ENCODE results near the gene RALGPS1.

Gene RALGPS1

DNA sequence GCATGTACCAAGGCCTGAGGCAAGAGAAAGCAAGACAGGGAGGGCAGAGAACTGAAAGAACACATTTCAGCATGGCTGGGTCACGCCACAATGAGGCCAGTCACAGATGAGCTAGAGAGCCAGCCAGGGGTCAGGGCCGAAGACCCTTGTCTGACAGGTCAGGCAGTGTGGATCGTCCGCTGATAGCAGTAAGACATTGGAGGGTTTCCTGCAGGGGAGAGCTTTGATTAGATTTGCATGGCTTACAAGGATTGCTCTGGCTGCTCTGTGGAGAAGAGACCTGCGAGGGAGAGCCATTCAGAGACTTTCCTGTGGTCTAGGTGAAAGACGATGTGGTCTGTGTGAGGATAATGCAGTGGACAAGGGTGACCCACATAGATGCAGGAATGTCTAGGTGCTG lies 93.1 kb downstream of the RALGPS1 start:
- no peak overlapping the region for H3K4me3 ChIP-seq (replicated peaks in 1 of 2; ENCODE audit: low read depth in 2 of 2, low read length in 2 of 2)
- DNase-seq (ENCODE audit: low read depth in 2 of 2) = no peak
- TF ChIP-seq, protein P1, sequence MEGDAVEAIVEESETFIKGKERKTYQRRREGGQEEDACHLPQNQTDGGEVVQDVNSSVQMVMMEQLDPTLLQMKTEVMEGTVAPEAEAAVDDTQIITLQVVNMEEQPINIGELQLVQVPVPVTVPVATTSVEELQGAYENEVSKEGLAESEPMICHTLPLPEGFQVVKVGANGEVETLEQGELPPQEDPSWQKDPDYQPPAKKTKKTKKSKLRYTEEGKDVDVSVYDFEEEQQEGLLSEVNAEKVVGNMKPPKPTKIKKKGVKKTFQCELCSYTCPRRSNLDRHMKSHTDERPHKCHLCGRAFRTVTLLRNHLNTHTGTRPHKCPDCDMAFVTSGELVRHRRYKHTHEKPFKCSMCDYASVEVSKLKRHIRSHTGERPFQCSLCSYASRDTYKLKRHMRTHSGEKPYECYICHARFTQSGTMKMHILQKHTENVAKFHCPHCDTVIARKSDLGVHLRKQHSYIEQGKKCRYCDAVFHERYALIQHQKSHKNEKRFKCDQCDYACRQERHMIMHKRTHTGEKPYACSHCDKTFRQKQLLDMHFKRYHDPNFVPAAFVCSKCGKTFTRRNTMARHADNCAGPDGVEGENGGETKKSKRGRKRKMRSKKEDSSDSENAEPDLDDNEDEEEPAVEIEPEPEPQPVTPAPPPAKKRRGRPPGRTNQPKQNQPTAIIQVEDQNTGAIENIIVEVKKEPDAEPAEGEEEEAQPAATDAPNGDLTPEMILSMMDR (IDR thresholded peaks at IDR 0.05; ENCODE audit: low read depth, low read length) = no peak

DNA sequence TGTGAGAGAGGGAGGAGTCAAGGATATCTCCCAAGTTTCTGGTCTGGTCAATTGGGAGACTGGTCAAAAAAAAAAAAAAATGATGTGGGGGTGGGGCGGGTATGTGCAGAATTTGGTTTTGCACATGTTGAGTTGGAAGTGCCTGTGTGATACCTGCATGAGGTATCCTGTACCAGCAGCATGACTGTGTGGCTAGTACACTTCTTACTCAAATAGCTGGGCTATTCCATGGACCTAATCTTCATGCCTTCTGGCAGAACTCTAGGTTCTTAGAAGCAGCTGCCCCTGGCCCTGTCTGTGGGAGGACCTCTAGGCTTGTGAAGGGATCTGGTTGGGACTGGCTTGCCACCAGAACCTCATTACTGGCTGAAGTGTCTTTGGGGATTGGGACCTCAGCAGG lies 93.5 kb downstream of the RALGPS1 start:
- TF ChIP-seq, protein P1 (IDR thresholded peaks at IDR 0.05; ENCODE audit: low read depth, low read length) = no peak

DNA sequence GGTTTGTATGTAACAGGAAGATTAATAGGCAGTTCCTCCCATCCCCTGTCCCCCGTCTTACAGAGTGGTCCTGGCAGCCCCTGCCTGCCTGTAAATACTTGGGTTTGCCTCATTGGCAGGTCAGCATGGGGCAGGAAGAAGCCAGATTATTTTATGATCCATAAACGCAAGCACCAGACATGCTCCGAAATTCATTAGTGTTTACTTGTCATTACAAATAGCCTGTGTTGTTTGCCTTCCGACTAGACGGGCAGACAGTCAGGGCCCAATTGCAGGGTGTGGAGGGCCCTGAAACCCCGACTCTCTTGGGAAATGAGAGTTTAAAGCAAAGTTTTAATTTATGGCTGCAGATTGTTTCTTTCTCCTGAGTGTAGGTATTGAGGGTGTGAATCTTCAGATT lies 97.2 kb downstream of the RALGPS1 start:
- no peak for DNase-seq (ENCODE audit: low read depth in 2 of 2)
- no peak overlapping the region for H3K4me3 ChIP-seq (replicated peaks in 1 of 2; ENCODE audit: low read depth in 2 of 2, low read length in 2 of 2)
- TF ChIP-seq, protein P1 (IDR thresholded peaks at IDR 0.05; ENCODE audit: low read depth, low read length) = no peak

More for the DNA sequence above, 93.5 kb downstream of the RALGPS1 start:
- H3K4me3 ChIP-seq (replicated peaks in 1 of 2; ENCODE audit: low read depth in 2 of 2, low read length in 2 of 2) = no peak overlapping the region
- DNase-seq (ENCODE audit: low read depth in 2 of 2) = no peak

DNA sequence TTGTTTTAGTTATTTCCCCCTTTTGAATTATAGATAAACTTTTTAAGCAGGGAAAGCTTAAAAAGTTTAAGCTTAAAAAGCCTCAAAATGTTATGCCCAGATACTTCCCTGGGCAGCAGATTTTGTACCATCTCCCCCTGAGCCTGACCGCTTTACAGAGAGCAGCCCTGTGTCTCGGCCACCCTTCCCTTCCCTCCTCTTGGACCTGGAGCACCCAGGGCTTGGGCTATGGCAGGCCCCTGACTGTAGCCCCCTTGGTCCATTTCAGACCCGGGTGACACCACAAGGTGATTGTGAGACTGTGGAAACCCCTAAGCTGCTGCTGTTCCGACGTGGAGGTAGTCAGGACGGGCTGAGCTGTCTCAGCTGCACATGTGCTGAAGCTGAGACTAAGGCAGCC lies 97.7 kb downstream of the RALGPS1 start:
- TF ChIP-seq, protein P1 (IDR thresholded peaks at IDR 0.05; ENCODE audit: low read depth, low read length) = no peak
- H3K4me3 ChIP-seq (replicated peaks in 1 of 2; ENCODE audit: low read depth in 2 of 2, low read length in 2 of 2) = no peak overlapping the region
- DNase-seq (ENCODE audit: low read depth in 2 of 2) = no peak

DNA sequence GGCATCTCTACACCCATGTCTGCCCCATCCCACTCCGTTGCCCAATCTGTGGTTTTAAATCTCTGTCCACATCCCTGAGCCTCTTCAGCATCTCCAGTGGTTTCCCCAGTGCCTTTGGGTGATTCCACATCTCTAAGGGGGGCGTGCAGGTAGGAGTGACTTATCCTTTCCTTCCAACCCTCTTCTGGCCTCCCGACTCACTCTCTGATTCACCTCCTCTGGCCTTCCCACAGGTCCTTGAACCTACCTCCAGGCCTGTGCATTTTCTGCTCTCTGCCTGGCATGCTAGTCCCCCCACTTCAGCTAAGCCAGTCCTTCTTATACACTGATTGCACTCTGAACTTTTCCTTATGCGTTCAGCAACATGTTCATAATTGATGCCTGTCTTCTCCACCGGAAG lies 99.0 kb downstream of the RALGPS1 start:
- no peak for DNase-seq (ENCODE audit: low read depth in 2 of 2)
- no peak overlapping the region for H3K4me3 ChIP-seq (replicated peaks in 1 of 2; ENCODE audit: low read depth in 2 of 2, low read length in 2 of 2)
- TF ChIP-seq, protein P1 (IDR thresholded peaks at IDR 0.05; ENCODE audit: low read depth, low read length) = no peak

DNA sequence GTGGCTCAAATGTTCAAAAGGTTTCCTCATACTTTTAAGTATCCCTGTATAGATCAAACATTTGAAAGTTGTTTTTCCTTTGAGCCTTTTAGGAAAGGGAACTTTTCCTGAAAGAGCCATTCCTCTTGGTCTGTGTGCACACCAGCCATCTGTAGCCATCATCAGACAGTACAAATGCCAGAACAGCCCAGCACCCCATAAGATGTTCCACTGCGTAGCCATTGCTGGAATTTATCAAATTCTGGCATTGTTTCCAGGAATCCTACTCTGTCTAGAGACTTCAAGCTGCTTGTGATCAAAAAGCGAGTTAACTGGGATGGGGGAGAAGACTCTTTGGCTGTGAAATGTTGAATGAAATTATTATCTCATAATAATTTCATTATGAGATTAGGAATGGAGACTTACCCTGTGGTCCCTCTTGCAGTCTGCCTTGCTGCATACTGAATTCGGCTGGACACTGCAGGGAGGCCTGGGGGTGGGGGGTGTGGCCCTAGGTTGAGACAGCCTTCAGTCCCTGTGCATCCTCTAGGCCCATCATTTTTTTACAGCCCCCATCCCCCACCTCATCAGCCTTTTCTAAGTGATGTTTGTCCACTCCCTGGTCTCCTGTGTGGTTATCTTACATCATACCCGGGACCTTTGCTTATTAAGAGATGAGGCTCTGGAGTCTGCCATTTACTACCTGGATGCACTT lies 99.8 kb downstream of the RALGPS1 start:
- TF ChIP-seq, protein P1 (IDR thresholded peaks at IDR 0.05; ENCODE audit: low read depth, low read length) = no peak
- H3K4me3 ChIP-seq (replicated peaks in 1 of 2; ENCODE audit: low read depth in 2 of 2, low read length in 2 of 2) = no peak overlapping the region
- peak in 1 of 2 donors; percentile 70 for DNase-seq (ENCODE audit: low read depth in 2 of 2)
